Stimulated activated effector memory CD8-positive, alpha-beta T cell treated with anti-CD3 and anti-CD28 coated beads, Interleukin-12 subunit alpha, Interleukin-12 subunit beta, amount 100 ng/mL, for 72 hours (primary cell): Measurements from ENCODE around the gene ATG7.
"Not testable (repeated sequence)": the region's sequence is repeated elsewhere in the genome, so short reads cannot be mapped to it uniquely, and the experiment has no call there.

ENCODE experiments used
- ATAC-seq: fragments of 150-1000 bp; cut with Tn5 transposase; 2 replicates; pipeline ENCODE4 v1.10.0; 2021
- DNase-seq, 2 donors: peaks; one replicate each; pipeline ENCODE4 v3.0.0; 2021 to 2022; ENCODE audit warnings: low spot score in 2 of 2
- H3K27ac Mint-ChIP-seq: one replicate; pipeline ENCODE4 v1.8.0; 2022; ENCODE audit warnings: mild to moderate bottlenecking, mixed read lengths
- H3K36me3 Mint-ChIP-seq: one replicate; pipeline ENCODE4 v1.8.0; 2022; ENCODE audit warnings: mild to moderate bottlenecking, mixed read lengths
- H3K4me1 Mint-ChIP-seq: one replicate; pipeline ENCODE4 v1.8.0; 2022; ENCODE audit warnings: mixed read lengths
- H3K4me3 Mint-ChIP-seq: one replicate; pipeline ENCODE4 v1.8.0; 2022; ENCODE audit warnings: mild to moderate bottlenecking, mixed read lengths
- H3K9me3 Mint-ChIP-seq: one replicate; pipeline ENCODE4 v1.8.0; 2022; ENCODE audit warnings: mixed read lengths

ATG7 gene

GRCh38 chr3:11245276-11245675 lies 26.9 kb upstream of the ATG7 start:
- no peak overlapping the region for H3K4me3 Mint-ChIP-seq
- H3K36me3 Mint-ChIP-seq = no peaks in the 10 kb centered on the region
- peaks cover 7% of the 10 kb centered on the region for H3K4me1 Mint-ChIP-seq
- no peak for DNase-seq
- H3K27ac Mint-ChIP-seq = no peak overlapping the region
- ATAC-seq = peak; percentile 43
- H3K9me3 Mint-ChIP-seq = no peaks in the 10 kb centered on the region

GRCh38 chr3:11245827-11246662 lies 26.2 kb upstream of the ATG7 start:
- Mint-ChIP-seq H3K27ac (no peak overlapping the region), H3K4me1 (peaks cover 4% of the 10 kb centered on the region), H3K9me3 (no peaks in the 10 kb centered on the region), H3K36me3 (no peaks in the 10 kb centered on the region), H3K4me3 (no peak overlapping the region)
- DNase-seq = no peak
- no peak for ATAC-seq

- no peak for ATAC-seq
- Mint-ChIP-seq H3K36me3 (no peaks in the 10 kb centered on the region), H3K9me3 (no peaks in the 10 kb centered on the region), H3K27ac (no peak overlapping the region), H3K4me3 (no peak overlapping the region), H3K4me1 (peaks cover 5% of the 10 kb centered on the region)
- no peak for DNase-seq
These were observed 25.6 kb upstream of the ATG7 start for GRCh38 chr3:11246663-11246970.

GRCh38 chr3:11247362-11247761 lies 24.8 kb upstream of the ATG7 start:
- no peak for ATAC-seq
- Mint-ChIP-seq H3K4me1 (peaks cover 5% of the 10 kb centered on the region), H3K27ac (no peak overlapping the region), H3K36me3 (no peaks in the 10 kb centered on the region), H3K4me3 (no peak overlapping the region), H3K9me3 (no peaks in the 10 kb centered on the region)
- no peak for DNase-seq

GRCh38 chr3:11248596-11248995 lies 23.6 kb upstream of the ATG7 start:
- Mint-ChIP-seq H3K27ac (no peak overlapping the region), H3K36me3 (no peaks in the 10 kb centered on the region), H3K9me3 (no peaks in the 10 kb centered on the region), H3K4me3 (no peak overlapping the region), H3K4me1 (peaks cover 5% of the 10 kb centered on the region)
- no peak for DNase-seq
- no peak for ATAC-seq

GRCh38 chr3:11250902-11251806 lies 21.0 kb upstream of the ATG7 start:
- no peak for DNase-seq
- Mint-ChIP-seq H3K36me3 (peaks cover 7% of the 10 kb centered on the region), H3K9me3 (no peaks in the 10 kb centered on the region), H3K27ac (peak overlapping the region; percentile 61), H3K4me3 (peak overlapping the region; percentile 57), H3K4me1 (peaks cover 5% of the 10 kb centered on the region)
- ATAC-seq = peak; percentile 73

GRCh38 chr3:11251807-11252176 lies 20.4 kb upstream of the ATG7 start:
- ATAC-seq = no peak
- peaks cover 7% of the 10 kb centered on the region for H3K36me3 Mint-ChIP-seq
- DNase-seq = no peak
- H3K4me1 Mint-ChIP-seq = peaks cover 5% of the 10 kb centered on the region
- peak overlapping the region; percentile 57 for H3K4me3 Mint-ChIP-seq
- peak overlapping the region; percentile 61 for H3K27ac Mint-ChIP-seq
- H3K9me3 Mint-ChIP-seq = no peaks in the 10 kb centered on the region

GRCh38 chr3:11254876-11255275 lies 17.3 kb upstream of the ATG7 start:
- ATAC-seq = no peak
- Mint-ChIP-seq H3K36me3 (peaks cover 17% of the 10 kb centered on the region), H3K4me3 (no peak overlapping the region), H3K27ac (no peak overlapping the region), H3K9me3 (no peaks in the 10 kb centered on the region), H3K4me1 (peaks cover 5% of the 10 kb centered on the region)
- DNase-seq = no peak

GRCh38 chr3:11255537-11255936 lies 16.7 kb upstream of the ATG7 start:
- not testable (repeated sequence) for DNase-seq, H3K4me1 Mint-ChIP-seq, H3K4me3 Mint-ChIP-seq, H3K9me3 Mint-ChIP-seq, ATAC-seq
- Mint-ChIP-seq H3K36me3 (peaks cover 17% of the 10 kb centered on the region), H3K27ac (peak overlapping the region; percentile 21)

GRCh38 chr3:11258958-11259357 lies 13.2 kb upstream of the ATG7 start:
- Mint-ChIP-seq H3K4me1 (no peaks in the 10 kb centered on the region), H3K27ac (no peak overlapping the region)
- no peak for ATAC-seq

GRCh38 chr3:11260460-11260859 lies 11.7 kb upstream of the ATG7 start:
- Mint-ChIP-seq H3K9me3 (no peaks in the 10 kb centered on the region), H3K4me1 (no peaks in the 10 kb centered on the region), H3K4me3 (no peak overlapping the region), H3K27ac (no peak overlapping the region), H3K36me3 (peaks cover 10% of the 10 kb centered on the region)
- ATAC-seq (no peak), DNase-seq (no peak)

More at GRCh38 chr3:11258958-11259357, 13.2 kb upstream of the ATG7 start:
- Mint-ChIP-seq H3K4me3 (no peak overlapping the region), H3K36me3 (peaks cover 17% of the 10 kb centered on the region), H3K9me3 (no peaks in the 10 kb centered on the region)
- no peak for DNase-seq

GRCh38 chr3:11269007-11269406 lies 3.2 kb upstream of the ATG7 start:
- peaks cover 18% of the 10 kb centered on the region for H3K4me1 Mint-ChIP-seq
- ATAC-seq (no peak), DNase-seq (no peak)
- H3K27ac Mint-ChIP-seq = no peak overlapping the region
- H3K4me3 Mint-ChIP-seq = no peak overlapping the region
- peaks cover 10% of the 10 kb centered on the region for H3K36me3 Mint-ChIP-seq
- no peaks in the 10 kb centered on the region for H3K9me3 Mint-ChIP-seq

GRCh38 chr3:11272906-11273574 lies 843 bp downstream of the ATG7 start:
- Mint-ChIP-seq H3K27ac (peak overlapping the region; percentile 99), H3K9me3 (peaks cover 6% of the 10 kb centered on the region), H3K4me3 (peak overlapping the region; percentile 95), H3K4me1 (peaks cover 49% of the 10 kb centered on the region), H3K36me3 (peaks cover 43% of the 10 kb centered on the region)
- DNase-seq (no peak), ATAC-seq (no peak)

GRCh38 chr3:11273891-11274291 lies 1.7 kb downstream of the ATG7 start:
- no peak for ATAC-seq
- peaks cover 55% of the 10 kb centered on the region for H3K4me1 Mint-ChIP-seq
- H3K9me3 Mint-ChIP-seq = peaks cover 6% of the 10 kb centered on the region
- no peak for DNase-seq
- H3K27ac Mint-ChIP-seq = peak overlapping the region; percentile 99
- peak overlapping the region; percentile 95 for H3K4me3 Mint-ChIP-seq
- peaks cover 43% of the 10 kb centered on the region for H3K36me3 Mint-ChIP-seq

GRCh38 chr3:11274566-11275142 lies 2.5 kb downstream of the ATG7 start:
- peak overlapping the region; percentile 95 for H3K4me3 Mint-ChIP-seq

More at GRCh38 chr3:11274566-11275142, 2.5 kb downstream of the ATG7 start:
- Mint-ChIP-seq H3K36me3 (peaks cover 43% of the 10 kb centered on the region), H3K4me1 (peaks cover 57% of the 10 kb centered on the region), H3K27ac (peak overlapping the region; percentile 99), H3K9me3 (peaks cover 6% of the 10 kb centered on the region)
- no peak for ATAC-seq
- DNase-seq = no peak
